Suprapubic skin (tissue), 3 donors: ENCODE data around the gene ARRB1.

ENCODE experiments used
- POLR2A ChIP-seq, 2 donors: fragments of 450-650 bp; IDR thresholded peaks; one replicate each; pipeline ENCODE4 v1.6.1; 2017; ENCODE audit warnings: antibody characterized with exemption in 2 of 2, mild to moderate bottlenecking in 2 of 2, moderate library complexity in 2 of 2
- TF ChIP-seq, protein P1 (sequence below), 2 donors: fragments of 200-600 bp in 1 of 2; fragments of 450-650 bp in 1 of 2; sonication (generic) in 1 of 2; IDR thresholded peaks; one replicate each; pipeline ENCODE4 v1.5.1; 2016 to 2019; ENCODE audit warnings: antibody characterized with exemption in 2 of 2, mild to moderate bottlenecking in 1 of 2, moderate library complexity in 1 of 2

DNA sequence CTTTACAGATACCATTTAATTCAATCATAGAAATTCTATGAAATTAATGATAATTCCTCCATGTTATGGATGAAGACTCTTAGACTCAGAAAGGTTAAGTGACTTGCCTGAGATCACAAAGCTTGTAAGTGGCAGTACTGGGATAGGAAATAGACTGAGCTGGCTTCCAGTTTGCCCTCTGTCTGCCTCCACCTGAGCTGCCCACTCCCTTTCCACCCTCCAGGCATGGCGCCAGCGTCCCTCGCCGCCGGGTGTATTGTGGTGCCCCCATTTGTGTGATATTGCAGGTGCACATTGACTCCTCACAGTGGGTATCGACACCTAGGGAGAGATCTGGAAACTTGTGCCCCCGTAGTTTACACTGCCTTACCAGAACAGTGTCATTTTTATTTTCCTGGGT lies 38.5 kb upstream of the ARRB1 start:
- TF ChIP-seq POLR2A (IDR thresholded peaks at IDR 0.05), result no peak
- TF ChIP-seq, protein P1, sequence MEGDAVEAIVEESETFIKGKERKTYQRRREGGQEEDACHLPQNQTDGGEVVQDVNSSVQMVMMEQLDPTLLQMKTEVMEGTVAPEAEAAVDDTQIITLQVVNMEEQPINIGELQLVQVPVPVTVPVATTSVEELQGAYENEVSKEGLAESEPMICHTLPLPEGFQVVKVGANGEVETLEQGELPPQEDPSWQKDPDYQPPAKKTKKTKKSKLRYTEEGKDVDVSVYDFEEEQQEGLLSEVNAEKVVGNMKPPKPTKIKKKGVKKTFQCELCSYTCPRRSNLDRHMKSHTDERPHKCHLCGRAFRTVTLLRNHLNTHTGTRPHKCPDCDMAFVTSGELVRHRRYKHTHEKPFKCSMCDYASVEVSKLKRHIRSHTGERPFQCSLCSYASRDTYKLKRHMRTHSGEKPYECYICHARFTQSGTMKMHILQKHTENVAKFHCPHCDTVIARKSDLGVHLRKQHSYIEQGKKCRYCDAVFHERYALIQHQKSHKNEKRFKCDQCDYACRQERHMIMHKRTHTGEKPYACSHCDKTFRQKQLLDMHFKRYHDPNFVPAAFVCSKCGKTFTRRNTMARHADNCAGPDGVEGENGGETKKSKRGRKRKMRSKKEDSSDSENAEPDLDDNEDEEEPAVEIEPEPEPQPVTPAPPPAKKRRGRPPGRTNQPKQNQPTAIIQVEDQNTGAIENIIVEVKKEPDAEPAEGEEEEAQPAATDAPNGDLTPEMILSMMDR (IDR thresholded peaks at IDR 0.05), result no peak
